Loucy (cell line): Measurements from ENCODE around the gene PANX2.

Experiments
- EZH2phosphoT487 ChIP-seq: fragments of 200-600 bp; IDR thresholded peaks from 2 replicates; pipeline ENCODE4 v1.6.1; 2018; ENCODE audit warnings: antibody characterized with exemption, mild to moderate bottlenecking, moderate library complexity, borderline replicate concordance
- TF ChIP-seq, protein P1 (sequence below): fragments of 200-600 bp; sonication (generic); conservative IDR thresholded peaks from 2 replicates; pipeline ENCODE4 v1.5.1; 2014; ENCODE audit warnings: mild to moderate bottlenecking, antibody characterized with exemption, low read length

DNA sequence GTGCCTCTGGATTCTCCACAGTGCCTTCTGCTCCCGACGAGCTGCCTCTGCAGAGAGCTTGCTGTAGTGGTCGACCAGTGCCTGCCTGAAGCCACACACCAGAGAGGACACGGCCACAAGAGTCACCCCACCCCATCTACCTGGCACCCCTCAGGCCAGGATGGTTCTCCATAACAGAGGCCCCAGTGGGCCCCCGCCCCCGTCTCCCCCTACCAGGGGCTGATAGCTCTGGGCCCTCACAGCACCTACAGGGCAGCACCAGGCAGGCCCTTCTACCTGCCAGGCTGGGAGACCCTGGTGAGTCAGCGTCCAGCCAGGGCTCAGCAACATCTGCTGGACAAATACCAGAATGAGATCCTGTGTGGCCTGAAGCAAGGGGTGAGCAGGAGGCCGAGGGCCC lies 52.0 kb downstream of the PANX2 start:
- TF ChIP-seq, protein P1, sequence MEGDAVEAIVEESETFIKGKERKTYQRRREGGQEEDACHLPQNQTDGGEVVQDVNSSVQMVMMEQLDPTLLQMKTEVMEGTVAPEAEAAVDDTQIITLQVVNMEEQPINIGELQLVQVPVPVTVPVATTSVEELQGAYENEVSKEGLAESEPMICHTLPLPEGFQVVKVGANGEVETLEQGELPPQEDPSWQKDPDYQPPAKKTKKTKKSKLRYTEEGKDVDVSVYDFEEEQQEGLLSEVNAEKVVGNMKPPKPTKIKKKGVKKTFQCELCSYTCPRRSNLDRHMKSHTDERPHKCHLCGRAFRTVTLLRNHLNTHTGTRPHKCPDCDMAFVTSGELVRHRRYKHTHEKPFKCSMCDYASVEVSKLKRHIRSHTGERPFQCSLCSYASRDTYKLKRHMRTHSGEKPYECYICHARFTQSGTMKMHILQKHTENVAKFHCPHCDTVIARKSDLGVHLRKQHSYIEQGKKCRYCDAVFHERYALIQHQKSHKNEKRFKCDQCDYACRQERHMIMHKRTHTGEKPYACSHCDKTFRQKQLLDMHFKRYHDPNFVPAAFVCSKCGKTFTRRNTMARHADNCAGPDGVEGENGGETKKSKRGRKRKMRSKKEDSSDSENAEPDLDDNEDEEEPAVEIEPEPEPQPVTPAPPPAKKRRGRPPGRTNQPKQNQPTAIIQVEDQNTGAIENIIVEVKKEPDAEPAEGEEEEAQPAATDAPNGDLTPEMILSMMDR, result no peak
- TF ChIP-seq EZH2phosphoT487, result no peak
